GM23248 (cell line): ENCODE results near the gene NAXE. TPM values are rescaled to one million over a fixed set of nuclear protein-coding genes. Genes with fewer than 3 reads are reported as not detected.

ENCODE experiments used
- DNase-seq: peaks from one replicate; pipeline ENCODE4 v3.0.0-alpha.2; 2015
- H2AFZ ChIP-seq: fragments of 200-600 bp; sonication (generic); 2 replicates; pipeline ENCODE4 v1.6.1; 2016; ENCODE audit warnings: antibody characterized with exemption
- H3F3A ChIP-seq: fragments of 200-600 bp; sonication (generic); 2 replicates; pipeline ENCODE4 v1.6.1; 2016; ENCODE audit warnings: mild to moderate bottlenecking, antibody characterized with exemption, mixed run types; ENCODE audit not compliant: insufficient read depth
- H3K27ac ChIP-seq: fragments of 200-600 bp; sonication (generic); 2 replicates; pipeline ENCODE4 v1.5.1; 2016; ENCODE audit warnings: mild to moderate bottlenecking
- H3K27me3 ChIP-seq: fragments of 200-600 bp; sonication (generic); replicated peaks from 2 replicates; pipeline ENCODE4 v1.6.1; 2016; ENCODE audit warnings: mild to moderate bottlenecking; ENCODE audit not compliant: insufficient read depth
- H3K36me3 ChIP-seq: fragments of 200-600 bp; sonication (generic); 2 replicates; pipeline ENCODE4 v1.6.1; 2016; ENCODE audit warnings: low read depth, mild to moderate bottlenecking
- H3K4me1 ChIP-seq: fragments of 200-600 bp; sonication (generic); 2 replicates; pipeline ENCODE4 v1.6.1; 2016; ENCODE audit warnings: mild to moderate bottlenecking; ENCODE audit not compliant: insufficient read depth
- H3K4me2 ChIP-seq: fragments of 200-600 bp; sonication (generic); one replicate; pipeline ENCODE4 v1.6.1; 2016; ENCODE audit warnings: mild to moderate bottlenecking; ENCODE audit not compliant: unreplicated experiment
- H3K4me3 ChIP-seq: fragments of 200-600 bp; sonication (generic); 2 replicates; pipeline ENCODE4 v1.5.1; 2016; ENCODE audit warnings: mild to moderate bottlenecking
- H3K79me2 ChIP-seq: fragments of 200-600 bp; sonication (generic); 2 replicates; pipeline ENCODE4 v1.6.1; 2016; ENCODE audit warnings: mild to moderate bottlenecking; ENCODE audit not compliant: insufficient read depth
- H3K9ac ChIP-seq: fragments of 200-600 bp; sonication (generic); 2 replicates; pipeline ENCODE4 v1.6.1; 2016; ENCODE audit warnings: mild to moderate bottlenecking
- H3K9me2 ChIP-seq: fragments of 200-600 bp; sonication (generic); 2 replicates; pipeline ENCODE4 v1.6.1; 2016; ENCODE audit warnings: mixed run types, mild to moderate bottlenecking, moderate library complexity; ENCODE audit not compliant: insufficient read depth
- H3K9me3 ChIP-seq: fragments of 200-600 bp; sonication (generic); one replicate; pipeline ENCODE4 v1.6.1; 2017; ENCODE audit warnings: low read depth
- H4K20me1 ChIP-seq: fragments of 200-600 bp; sonication (generic); 2 replicates; pipeline ENCODE4 v1.6.0; 2016; ENCODE audit not compliant: insufficient read depth
- EZH2 ChIP-seq: fragments of 200-600 bp; sonication (generic); IDR thresholded peaks from 2 replicates; pipeline ENCODE4 v1.6.1; 2018; ENCODE audit warnings: antibody characterized with exemption, mild to moderate bottlenecking; ENCODE audit not compliant: insufficient read depth, poor library complexity, severe bottlenecking
- EZH2phosphoT487 ChIP-seq: fragments of 200-600 bp; sonication (generic); IDR thresholded peaks from 2 replicates; pipeline ENCODE4 v1.6.1; 2018; ENCODE audit warnings: antibody characterized with exemption, moderate library complexity, mild to moderate bottlenecking, low read depth; ENCODE audit not compliant: insufficient read depth
- WGBS, 2 experiments: methylation state at CpG; one replicate each; pipeline ENCODE4 v1.1.6; 2015 to 2017; ENCODE audit warnings: low lambda C conversion rate in 2 of 2, low coverage in 1 of 2; ENCODE audit errors: missing lambda C conversion rate in 2 of 2; 5-methylcytosine and 5-hydroxymethylcytosine counted together
- in situ Hi-C: fragments of 300-500 bp; cut with MboI; formaldehyde crosslinking; loops from 2 replicates; pipeline ENCODE4 v1.15.0; 2020
- polyA plus RNA-seq: library from polyadenylated mRNA; unstranded; fragments of >200 nt; fragmentation: Nextera tagmentation; extraction: Ambion mirVana; gene quantifications from 2 replicates; pipeline ENCODE4 v1.2.1, GENCODE V29; 2016
- total RNA-seq: library from RNA; depleted of rRNA; stranded (reverse); fragments of >200 nt; shearing (Covaris generic); gene quantifications from 2 replicates; pipeline ENCODE4 v1.2.3, GENCODE V29; 2014

The NAXE gene
- total and polyA plus RNA-seq, 2 experiments from 2014 or later: 51.2 to 87.4 TPM

- H3K9me3 ChIP-seq: no peaks in the 10 kb centered on the region
- no peak overlapping the region for H2AFZ ChIP-seq
- TF ChIP-seq EZH2phosphoT487 (no peak), EZH2 (no peak)
- no peaks in the 10 kb centered on the region for H3K9me2 ChIP-seq
- H3K36me3 ChIP-seq: no peaks in the 10 kb centered on the region
- peaks cover 21% of the 10 kb centered on the region for H3K27me3 ChIP-seq
- in situ Hi-C loops: no loop called here
- 46 to 54% methylated on average over 3 of the region's 3 CpGs for WGBS, 2 experiments
- H4K20me1 ChIP-seq: no peaks in the 10 kb centered on the region
- DNase-seq: no peak
- H3K4me3 ChIP-seq: no peak overlapping the region
- H3K4me1 ChIP-seq: no peaks in the 10 kb centered on the region
- no peak overlapping the region for H3K4me2 ChIP-seq
- no peak overlapping the region for H3K27ac ChIP-seq
- no peaks in the 10 kb centered on the region for H3F3A ChIP-seq
- no peaks in the 10 kb centered on the region for H3K79me2 ChIP-seq
- no peak overlapping the region for H3K9ac ChIP-seq
Observed at GRCh38 chr1:156612666-156613065, 21.1 kb downstream of the NAXE start.

GRCh38 chr1:156615946-156616345 lies 24.4 kb downstream of the NAXE start:
- in situ Hi-C loops: no loop called here
- DNase-seq: no peak
- TF ChIP-seq EZH2 (no peak), EZH2phosphoT487 (no peak)
- Histone ChIP-seq H3F3A (no peaks in the 10 kb centered on the region), H3K9me3 (no peaks in the 10 kb centered on the region), H2AFZ (no peak overlapping the region), H4K20me1 (no peaks in the 10 kb centered on the region), H3K36me3 (no peaks in the 10 kb centered on the region), H3K79me2 (no peaks in the 10 kb centered on the region), H3K4me2 (no peak overlapping the region), H3K27ac (no peak overlapping the region), H3K4me3 (no peak overlapping the region), H3K9ac (no peak overlapping the region), H3K27me3 (peaks cover 44% of the 10 kb centered on the region), H3K4me1 (no peaks in the 10 kb centered on the region), H3K9me2 (no peaks in the 10 kb centered on the region)
- WGBS, 2 experiments: 12 to 16% methylated on average over 4 of the region's 4 CpGs

- DNase-seq: peak; percentile 38
- no peaks in the 10 kb centered on the region for H3K9me3 ChIP-seq
Observed at GRCh38 chr1:156616463-156616862, 24.9 kb downstream of the NAXE start.

GRCh38 chr1:156618853-156619581 lies 27.4 kb downstream of the NAXE start, which contains the start of gene HAPLN2:
TSS of gene HAPLN2 (plus strand) at chr1:156619415. CDS start at chr1:156623491, 4,076 bp downstream.
- Histone ChIP-seq H3K79me2 (no peaks in the 10 kb centered on the region), H3K27me3 (peaks cover 39% of the 10 kb centered on the region), H3K36me3 (no peaks in the 10 kb centered on the region), H2AFZ (no peak within 1 kb of the TSS), H4K20me1 (no peaks in the 10 kb centered on the region), H3K9me3 (no peaks in the 10 kb centered on the region), H3K4me3 (no peak within 1 kb of the TSS), H3K27ac (no peak within 1 kb of the TSS), H3K9me2 (no peaks in the 10 kb centered on the region), H3K9ac (no peak within 1 kb of the TSS), H3F3A (no peaks in the 10 kb centered on the region), H3K4me2 (no peak within 1 kb of the TSS), H3K4me1 (no peaks in the 10 kb centered on the region)
- in situ Hi-C loops: no loop called here
- DNase-seq: peak; percentile 24
- TF ChIP-seq EZH2 (no peak), EZH2phosphoT487 (no peak)
- 3 to 4% methylated on average over 7 of the region's 7 CpGs for WGBS, 2 experiments

More at GRCh38 chr1:156616463-156616862, 24.9 kb downstream of the NAXE start:
- TF ChIP-seq EZH2phosphoT487 (no peak), EZH2 (no peak)
- Histone ChIP-seq H3K4me2 (no peak overlapping the region), H4K20me1 (no peaks in the 10 kb centered on the region), H2AFZ (no peak overlapping the region), H3K27me3 (peaks cover 42% of the 10 kb centered on the region), H3F3A (no peaks in the 10 kb centered on the region), H3K36me3 (no peaks in the 10 kb centered on the region), H3K9ac (no peak overlapping the region), H3K4me1 (no peaks in the 10 kb centered on the region), H3K79me2 (no peaks in the 10 kb centered on the region), H3K4me3 (no peak overlapping the region), H3K9me2 (no peaks in the 10 kb centered on the region), H3K27ac (no peak overlapping the region)
- in situ Hi-C loops: no loop called here
- WGBS, 2 experiments: 38 to 40% methylated on average over 5 of the region's 5 CpGs
